SK-MEL-5 (cell line): Measurements from ENCODE around the gene MICAL2. TPM values are rescaled to one million over a fixed set of nuclear protein-coding genes. Genes with fewer than 3 reads are reported as not detected.
"Not testable (repeated sequence)": the region's sequence is repeated elsewhere in the genome, so short reads cannot be mapped to it uniquely, and the experiment has no call there.

ENCODE experiments used
- DNase-seq: peaks from one replicate; pipeline ENCODE4 v3.0.0-alpha.2; 2016; ENCODE audit warnings: low read depth, low spot score
- in situ Hi-C: cut with HindIII; loops from 2 replicates; pipeline ENCODE4 v1.10.0; 2016; ENCODE audit warnings: low sequenced_read_pairs, high pct_unique_total_duplicates, low pct_unique_long_range_greater_than_20kb
- total RNA-seq: library from RNA; depleted of rRNA; stranded (reverse); fragments of >200 nt; shearing (Covaris generic); gene quantifications from 2 replicates; pipeline ENCODE4 v1.2.3, GENCODE V29; 2014

Gene MICAL2
- total RNA-seq, 1 experiment from 2014 or later: 1.2 TPM

- DNase-seq: peak; percentile 9
- in situ Hi-C loops: no loop called here
These were observed 27.7 kb downstream of the MICAL2 start for GRCh38 chr11:12137938-12138731.

- in situ Hi-C loops: no loop called here
- peak; percentile 27 for DNase-seq
These were observed 28.9 kb downstream of the MICAL2 start for GRCh38 chr11:12139144-12139881.

GRCh38 chr11:12140186-12140793 lies 29.9 kb downstream of the MICAL2 start:
- in situ Hi-C loops: no loop called here
- no peak for DNase-seq

DNA sequence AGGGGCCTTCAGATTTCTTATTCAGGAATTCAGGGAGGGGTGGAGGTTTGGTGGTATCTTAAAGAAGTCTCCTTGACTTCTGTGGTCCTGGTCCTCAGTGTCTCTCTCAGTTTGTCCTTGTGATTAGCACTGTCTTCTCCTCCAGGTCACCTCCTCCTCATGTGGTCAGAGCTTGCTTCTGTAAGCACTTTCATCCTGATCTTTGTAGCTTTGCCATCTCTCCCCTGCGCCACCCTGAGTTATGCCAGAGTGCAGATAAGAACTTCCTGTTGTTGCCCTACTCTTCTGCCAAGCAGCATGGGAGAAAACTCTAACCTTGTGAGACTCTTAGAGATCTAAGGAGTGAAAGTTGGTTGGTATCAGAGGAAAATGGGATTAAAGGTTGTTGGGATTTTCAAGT lies 30.9 kb downstream of the MICAL2 start:
- in situ Hi-C loops: no loop called here
- DNase-seq: no peak

GRCh38 chr11:12142176-12142575 lies 31.8 kb downstream of the MICAL2 start:
- no peak for DNase-seq
- in situ Hi-C loops: no loop called here

- in situ Hi-C loops: no loop called here
- DNase-seq: no peak
These were observed 32.5 kb downstream of the MICAL2 start for GRCh38 chr11:12142909-12143308.

- in situ Hi-C loops: no loop called here
These were observed 33.3 kb downstream of the MICAL2 start for GRCh38 chr11:12143461-12144258.

DNA sequence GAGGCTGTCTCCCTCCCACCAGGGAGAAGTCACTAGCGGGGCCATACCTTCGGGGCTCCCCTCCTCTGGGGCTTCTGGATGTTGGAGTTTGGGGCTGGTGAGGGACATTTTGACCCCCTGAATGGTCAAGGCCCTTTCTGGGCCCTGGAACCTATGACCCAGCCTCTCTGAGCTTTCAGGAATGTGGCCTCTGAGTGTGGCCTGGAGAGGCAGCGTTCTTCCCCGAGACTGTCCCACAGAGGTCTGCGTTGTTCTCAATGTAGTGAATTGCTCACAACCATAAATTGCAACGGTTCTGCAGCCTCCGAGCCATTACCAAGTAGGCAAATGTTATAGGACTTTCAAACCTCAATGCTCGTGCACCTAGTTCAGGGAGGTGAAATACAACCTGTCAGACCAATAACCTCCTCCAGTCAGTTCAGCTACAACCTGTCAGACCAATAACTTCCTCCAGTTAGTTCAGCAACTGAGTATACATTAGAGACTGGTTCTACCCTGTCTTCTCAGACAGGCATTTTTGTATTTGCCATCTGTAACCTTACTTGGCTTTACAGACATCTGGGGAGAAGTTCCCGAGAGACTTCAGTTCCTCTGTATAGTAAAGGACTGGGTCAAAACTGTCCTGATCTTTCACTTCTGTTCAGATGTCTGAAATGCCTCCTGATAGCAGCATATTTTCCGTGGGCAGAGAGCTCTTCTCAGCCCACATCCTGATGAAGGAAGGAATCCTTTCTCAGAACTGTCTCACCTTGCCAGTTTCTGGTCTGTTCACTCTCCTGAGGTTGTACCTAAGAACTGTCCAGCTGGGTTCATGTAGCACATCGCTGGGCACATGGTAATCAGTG lies 34.2 kb downstream of the MICAL2 start:
- in situ Hi-C loops: no loop called here
- DNase-seq: no peak

More at GRCh38 chr11:12143461-12144258, 33.3 kb downstream of the MICAL2 start:
- no peak for DNase-seq

DNA sequence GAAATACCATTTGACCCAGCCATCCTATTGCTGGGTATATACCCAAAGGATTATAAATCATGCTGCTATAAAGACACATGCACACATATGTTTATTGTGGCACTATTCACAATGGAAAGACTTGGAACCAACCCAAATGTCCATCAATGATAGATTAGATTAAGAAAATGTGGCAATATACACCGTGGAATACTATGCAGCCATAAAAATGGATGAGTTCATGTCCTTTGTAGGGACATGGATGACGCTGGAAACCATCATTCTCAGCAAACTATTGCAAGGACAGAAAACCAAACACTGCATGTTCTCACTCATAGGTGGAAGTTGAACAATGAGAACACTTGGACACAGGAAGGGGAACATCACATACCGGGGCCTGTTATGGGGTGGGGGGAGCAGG lies 36.3 kb downstream of the MICAL2 start:
- in situ Hi-C loops, DNase-seq: not testable (repeated sequence)

DNA sequence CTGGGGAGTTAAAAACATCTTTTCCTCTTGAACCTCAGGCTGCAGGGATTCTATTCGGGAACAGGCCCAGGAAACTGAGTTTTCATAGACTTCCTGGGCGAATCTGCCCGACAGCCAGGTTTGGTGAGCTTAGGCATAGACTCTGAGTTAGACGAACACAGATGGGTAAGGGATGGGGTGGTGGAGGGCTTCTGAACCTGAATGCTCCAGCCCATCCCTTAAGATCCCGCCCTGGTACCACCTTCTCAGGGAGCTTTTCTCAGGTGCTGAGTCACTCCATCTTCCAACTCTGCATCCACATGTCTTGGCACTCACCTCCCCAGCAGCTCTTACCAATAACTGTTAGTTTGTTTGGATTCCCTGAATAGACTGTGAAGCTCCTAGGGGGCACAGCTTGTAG lies 37.4 kb downstream of the MICAL2 start:
- in situ Hi-C loops: no loop called here
- no peak for DNase-seq

- in situ Hi-C loops: no loop called here
These were observed 38.1 kb downstream of the MICAL2 start for GRCh38 chr11:12148466-12148865.

GRCh38 chr11:12148882-12149281 lies 38.5 kb downstream of the MICAL2 start:
- in situ Hi-C loops: no loop called here
- DNase-seq: no peak

More at GRCh38 chr11:12148466-12148865, 38.1 kb downstream of the MICAL2 start:
- DNase-seq: no peak

DNA sequence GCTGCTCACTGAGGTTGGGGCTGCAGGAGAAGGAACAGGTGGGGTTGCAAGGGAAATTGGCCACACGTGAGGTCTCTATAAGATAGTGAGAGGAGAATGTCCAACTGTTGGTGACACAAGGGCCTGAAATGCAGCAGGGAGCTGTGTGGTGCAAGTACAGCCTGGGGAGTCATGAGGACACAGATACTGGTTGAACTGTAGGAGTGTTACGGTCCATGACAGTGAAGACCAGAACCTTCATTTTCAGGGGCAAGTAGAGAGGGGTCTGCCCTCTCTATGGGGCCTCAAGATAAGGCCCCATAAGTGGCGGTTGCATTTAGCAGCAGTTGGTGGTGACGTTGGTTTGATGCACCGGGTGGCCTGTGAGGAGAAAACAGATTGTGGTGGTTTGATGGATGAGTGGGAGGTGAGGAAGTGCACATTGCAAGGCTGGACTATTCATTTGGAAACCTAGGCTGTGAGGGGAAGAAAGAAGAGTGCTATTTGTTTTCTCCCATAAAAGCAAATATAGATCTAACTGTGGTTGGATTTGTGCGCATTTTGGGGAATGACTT lies 39.4 kb downstream of the MICAL2 start:
- no peak for DNase-seq
- in situ Hi-C loops: no loop called here

GRCh38 chr11:12150831-12151382 lies 40.5 kb downstream of the MICAL2 start:
- in situ Hi-C loops: no loop called here
- DNase-seq: peak; percentile 34

DNA sequence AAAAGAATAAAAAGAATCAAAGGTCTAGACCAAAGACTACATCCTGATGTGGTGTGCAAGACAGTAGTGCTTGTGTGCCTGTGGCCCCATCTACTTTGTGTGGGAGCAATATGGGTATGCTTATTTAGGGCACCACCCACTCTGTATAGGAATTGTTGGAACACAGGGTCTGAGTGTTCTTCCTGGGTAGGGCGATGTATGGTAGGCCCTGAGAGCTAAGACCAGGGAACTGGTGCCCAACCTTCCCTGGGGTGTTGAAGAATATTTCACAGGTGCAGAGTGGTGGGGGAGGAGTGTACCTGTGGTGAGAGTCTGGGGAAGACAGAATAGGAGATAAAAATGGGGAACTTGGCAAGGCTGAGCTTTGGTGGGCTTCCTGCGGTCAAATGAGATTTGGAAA lies 41.9 kb downstream of the MICAL2 start:
- in situ Hi-C loops: no loop called here
- peak; percentile 17 for DNase-seq

DNA sequence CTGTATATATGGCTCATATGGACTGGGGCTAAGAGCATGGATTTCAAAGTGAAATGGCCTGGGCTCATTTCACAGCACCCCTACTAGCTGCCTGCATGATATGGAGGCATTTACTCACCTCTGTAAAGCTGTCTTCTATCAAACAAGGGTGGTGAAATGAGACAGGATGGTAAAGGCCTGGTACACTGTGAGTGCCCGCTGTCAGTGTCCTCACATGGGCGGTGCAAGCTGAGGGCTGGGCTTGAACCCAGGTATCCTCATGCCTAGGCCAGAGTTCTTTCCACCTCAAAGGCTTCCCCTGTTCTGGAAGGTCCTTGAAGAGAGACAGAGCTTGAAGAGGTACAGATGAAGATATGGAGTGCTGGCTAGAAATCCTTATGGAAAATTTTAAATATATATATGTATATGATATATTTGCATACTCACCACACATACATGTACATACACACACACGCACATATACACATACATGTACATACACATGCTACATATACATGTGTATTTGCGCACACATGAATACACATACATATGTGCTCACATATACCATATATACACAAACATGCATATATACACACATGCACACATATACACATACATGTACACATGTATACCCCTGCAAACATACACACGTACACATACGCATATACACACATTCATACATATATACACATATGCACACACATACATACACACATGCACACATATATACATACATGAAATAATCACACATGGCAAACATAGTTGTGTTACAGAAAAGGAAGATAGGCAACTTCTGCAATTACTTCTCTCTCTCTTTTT lies 44.7 kb downstream of the MICAL2 start:
- in situ Hi-C loops: no loop called here
- no peak for DNase-seq
